WERI-Rb-1 (cell line): ENCODE measurements around the gene SOSTDC1.
"Not testable (repeated sequence)": the region's sequence is repeated elsewhere in the genome, so short reads cannot be mapped to it uniquely, and the experiment has no call there.

ENCODE experiments used
- DNase-seq: peaks from one replicate; pipeline ENCODE4 v3.0.0-alpha.2; 2020
- H3K27ac ChIP-seq: fragments of 250-450 bp; sonication (Bioruptor Pico); 2 replicates; pipeline ENCODE4 v1.5.1; 2020; ENCODE audit warnings: mild to moderate bottlenecking, moderate library complexity
- H3K27me3 ChIP-seq: fragments of 250-450 bp; sonication (Bioruptor Pico); 2 replicates; pipeline ENCODE4 v1.5.1; 2021; ENCODE audit warnings: mild to moderate bottlenecking, low read depth, moderate library complexity; ENCODE audit not compliant: insufficient read depth, severe bottlenecking
- H3K36me3 ChIP-seq: fragments of 250-450 bp; sonication (Bioruptor Pico); 2 replicates; pipeline ENCODE4 v1.5.1; 2020; ENCODE audit warnings: mild to moderate bottlenecking, moderate library complexity
- H3K4me3 ChIP-seq: 2 replicates; pipeline ENCODE4 v1.5.1; 2011; ENCODE audit warnings: low read depth, mild to moderate bottlenecking, control low read depth, low read length
- H3K9me3 ChIP-seq: fragments of 250-450 bp; sonication (Bioruptor Pico); 2 replicates; pipeline ENCODE4 v1.5.1; 2021; ENCODE audit warnings: mild to moderate bottlenecking, moderate library complexity; ENCODE audit not compliant: severe bottlenecking
- TF ChIP-seq, protein P1 (sequence below): IDR thresholded peaks from 2 replicates; pipeline ENCODE4 v1.5.1; 2011; ENCODE audit warnings: low read depth, mild to moderate bottlenecking, control low read depth, inconsistent platforms, low read length

SOSTDC1 gene

DNA sequence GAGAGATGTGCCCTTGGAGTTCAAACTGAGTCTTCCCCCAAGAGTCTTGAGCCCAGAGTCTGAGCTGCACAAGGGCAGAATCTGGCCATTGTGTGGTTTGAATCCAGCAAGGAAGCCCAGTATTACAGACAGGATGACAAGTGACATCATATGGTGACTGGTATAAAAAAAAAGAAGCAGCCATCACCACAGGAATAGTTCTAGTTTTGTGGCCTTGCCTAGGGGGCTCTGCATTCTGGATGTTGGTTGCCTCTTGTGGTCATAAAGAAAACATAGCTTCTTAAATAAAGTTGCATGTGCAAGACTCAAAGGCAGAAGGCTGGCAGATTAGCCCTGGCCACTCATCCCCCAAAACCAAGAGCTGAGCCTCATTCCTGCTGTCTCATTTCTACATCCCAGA is 44.3 kb upstream of the SOSTDC1 start:
- Histone ChIP-seq H3K27ac (no peak overlapping the region), H3K36me3 (no peaks in the 10 kb centered on the region), H3K4me3 (no peak overlapping the region), H3K27me3 (no peaks in the 10 kb centered on the region), H3K9me3 (no peaks in the 10 kb centered on the region)
- no peak for DNase-seq
- TF ChIP-seq, protein P1, sequence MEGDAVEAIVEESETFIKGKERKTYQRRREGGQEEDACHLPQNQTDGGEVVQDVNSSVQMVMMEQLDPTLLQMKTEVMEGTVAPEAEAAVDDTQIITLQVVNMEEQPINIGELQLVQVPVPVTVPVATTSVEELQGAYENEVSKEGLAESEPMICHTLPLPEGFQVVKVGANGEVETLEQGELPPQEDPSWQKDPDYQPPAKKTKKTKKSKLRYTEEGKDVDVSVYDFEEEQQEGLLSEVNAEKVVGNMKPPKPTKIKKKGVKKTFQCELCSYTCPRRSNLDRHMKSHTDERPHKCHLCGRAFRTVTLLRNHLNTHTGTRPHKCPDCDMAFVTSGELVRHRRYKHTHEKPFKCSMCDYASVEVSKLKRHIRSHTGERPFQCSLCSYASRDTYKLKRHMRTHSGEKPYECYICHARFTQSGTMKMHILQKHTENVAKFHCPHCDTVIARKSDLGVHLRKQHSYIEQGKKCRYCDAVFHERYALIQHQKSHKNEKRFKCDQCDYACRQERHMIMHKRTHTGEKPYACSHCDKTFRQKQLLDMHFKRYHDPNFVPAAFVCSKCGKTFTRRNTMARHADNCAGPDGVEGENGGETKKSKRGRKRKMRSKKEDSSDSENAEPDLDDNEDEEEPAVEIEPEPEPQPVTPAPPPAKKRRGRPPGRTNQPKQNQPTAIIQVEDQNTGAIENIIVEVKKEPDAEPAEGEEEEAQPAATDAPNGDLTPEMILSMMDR: no peak

DNA sequence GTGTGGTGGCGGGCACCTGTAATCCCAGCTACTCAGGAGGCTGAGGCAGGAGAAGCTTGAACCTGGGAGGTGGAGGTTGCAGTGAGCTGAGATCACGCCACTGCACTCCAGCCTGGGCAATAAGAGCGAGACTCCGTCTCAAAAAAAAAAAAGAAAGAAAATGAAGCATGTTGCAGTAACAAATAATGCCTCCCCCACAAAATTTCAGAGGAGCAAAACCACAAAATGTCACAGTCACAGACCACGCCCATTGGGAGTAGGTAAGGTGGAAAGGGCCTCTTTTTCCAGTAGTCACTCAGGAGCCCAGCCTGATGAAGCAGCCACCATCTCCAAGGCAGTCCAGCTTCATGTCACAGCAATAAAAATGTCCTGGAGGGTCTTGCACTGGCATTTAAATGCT is 40.9 kb upstream of the SOSTDC1 start:
- not testable (repeated sequence) for H3K9me3 ChIP-seq, H3K27me3 ChIP-seq, H3K27ac ChIP-seq, DNase-seq, H3K4me3 ChIP-seq, H3K36me3 ChIP-seq

DNA sequence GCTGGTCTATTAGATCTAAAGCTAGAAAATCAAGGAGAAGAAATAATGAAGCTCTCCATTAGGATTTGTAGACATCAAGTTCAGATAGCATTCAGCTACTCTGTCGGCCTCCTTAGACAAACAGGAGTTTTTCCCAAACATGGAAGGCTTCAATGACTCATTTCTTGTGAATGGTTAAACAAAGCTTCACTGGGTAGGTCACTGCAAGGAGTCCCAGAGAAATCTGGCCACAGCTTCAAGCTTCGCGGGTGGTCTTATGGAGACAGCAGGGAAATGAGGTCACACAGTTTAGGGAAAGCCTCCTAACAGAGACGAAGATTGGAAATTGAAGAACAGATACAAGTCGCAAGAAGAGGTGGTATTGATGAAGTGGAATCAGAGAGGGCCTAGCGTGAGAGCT is 38.5 kb upstream of the SOSTDC1 start:
- TF ChIP-seq, protein P1: no peak
- no peaks in the 10 kb centered on the region for H3K9me3 ChIP-seq
- DNase-seq: no peak
- no peak overlapping the region for H3K27ac ChIP-seq
- H3K27me3 ChIP-seq: no peaks in the 10 kb centered on the region
- no peak overlapping the region for H3K4me3 ChIP-seq
- no peaks in the 10 kb centered on the region for H3K36me3 ChIP-seq

DNA sequence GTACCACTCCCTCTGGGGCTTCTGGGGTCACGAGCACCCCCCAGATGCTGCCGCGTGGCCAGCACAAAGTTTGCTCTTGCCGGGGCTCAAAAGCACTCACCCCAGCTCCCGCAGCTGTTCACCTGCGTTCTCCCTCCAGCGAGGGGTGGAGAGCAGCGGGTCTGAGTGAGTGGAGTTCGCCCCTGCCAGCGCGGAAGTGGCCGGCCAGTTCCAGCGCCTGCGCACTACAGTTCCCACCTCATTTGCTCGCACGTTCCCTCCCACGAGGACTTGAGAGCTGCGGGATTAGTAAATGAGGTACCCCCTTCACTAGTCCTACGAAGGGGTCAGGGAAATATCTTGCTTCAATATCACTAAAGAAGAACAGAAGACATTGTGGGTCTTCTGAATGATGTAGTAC is 36.8 kb upstream of the SOSTDC1 start:
- no peak overlapping the region for H3K27ac ChIP-seq
- no peaks in the 10 kb centered on the region for H3K36me3 ChIP-seq
- no peaks in the 10 kb centered on the region for H3K9me3 ChIP-seq

DNA sequence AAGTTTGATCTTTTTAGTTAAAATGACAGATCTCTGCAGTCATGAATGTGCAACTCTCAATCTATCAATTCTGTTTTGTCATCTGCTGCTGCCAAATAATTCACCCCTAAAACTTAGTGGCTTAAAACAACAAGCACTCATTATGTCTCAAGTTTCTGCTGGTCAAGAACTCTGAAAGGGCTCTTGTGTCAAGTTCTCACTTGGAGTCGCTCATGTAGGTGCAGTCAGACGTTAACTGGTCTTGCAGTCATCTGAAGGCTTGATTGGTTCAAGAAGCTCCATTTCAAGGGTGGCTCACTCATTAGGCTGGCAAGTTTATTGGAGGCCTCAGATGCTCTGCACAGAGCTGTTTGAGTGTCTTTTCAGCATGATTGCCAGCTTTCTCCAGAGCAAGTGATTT is 32.6 kb upstream of the SOSTDC1 start:
- no peaks in the 10 kb centered on the region for H3K27me3 ChIP-seq
- no peak overlapping the region for H3K27ac ChIP-seq
- TF ChIP-seq, protein P1: no peak
- no peak for DNase-seq
- H3K4me3 ChIP-seq: no peak overlapping the region
- no peaks in the 10 kb centered on the region for H3K9me3 ChIP-seq
- no peaks in the 10 kb centered on the region for H3K36me3 ChIP-seq

More for the DNA sequence above, 36.8 kb upstream of the SOSTDC1 start:
- no peak for DNase-seq
- H3K4me3 ChIP-seq: no peak overlapping the region
- TF ChIP-seq, protein P1: no peak
- H3K27me3 ChIP-seq: no peaks in the 10 kb centered on the region

DNA sequence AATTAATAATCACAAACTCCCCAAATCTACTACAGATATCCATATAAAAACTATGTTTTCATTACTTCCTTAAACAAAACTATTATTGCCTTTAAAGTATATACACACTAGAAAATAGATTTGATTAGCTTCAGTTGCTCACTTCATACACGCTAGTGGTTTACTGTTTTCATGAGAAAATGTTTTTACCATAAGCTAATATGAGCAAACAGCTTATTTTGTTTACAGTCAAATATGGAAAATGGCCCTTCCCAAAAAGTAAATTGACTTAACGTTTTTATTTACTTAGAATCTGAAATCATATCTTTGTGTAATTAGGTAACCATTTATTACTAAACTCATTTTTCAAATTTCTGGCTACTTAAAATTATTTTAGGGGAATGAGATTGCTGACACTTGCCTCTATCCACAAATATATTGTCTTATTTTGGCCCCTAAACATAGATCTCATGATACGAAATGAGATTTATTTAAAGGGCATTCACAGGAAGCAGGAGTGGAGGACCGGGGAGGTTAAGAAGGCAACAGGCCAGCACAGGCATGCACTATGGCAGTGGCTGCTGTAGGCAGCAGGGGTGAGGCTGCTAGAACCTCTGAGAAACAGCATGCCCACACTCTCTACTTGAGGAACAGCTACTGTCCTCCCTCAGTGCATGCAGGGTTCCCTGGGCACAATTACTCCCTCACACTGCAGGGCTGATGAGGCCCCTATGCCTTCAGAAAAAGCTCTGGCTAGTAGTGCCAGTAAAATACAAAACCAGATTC is 29.6 kb upstream of the SOSTDC1 start:
- H3K9me3 ChIP-seq: no peaks in the 10 kb centered on the region
- TF ChIP-seq, protein P1: no peak
- DNase-seq: no peak
- H3K27ac ChIP-seq: no peak overlapping the region
- H3K4me3 ChIP-seq: no peak overlapping the region
- no peaks in the 10 kb centered on the region for H3K36me3 ChIP-seq
- no peaks in the 10 kb centered on the region for H3K27me3 ChIP-seq
